ENCODE data around the gene TAS1R3. TPM values are rescaled to one million over a fixed set of nuclear protein-coding genes. Genes with fewer than 3 reads are reported as not detected.

TAS1R3 gene
- total RNA-seq, 4 donors from 2014 or later: 0.21 to 1.2 (median 0.63) TPM

DNA sequence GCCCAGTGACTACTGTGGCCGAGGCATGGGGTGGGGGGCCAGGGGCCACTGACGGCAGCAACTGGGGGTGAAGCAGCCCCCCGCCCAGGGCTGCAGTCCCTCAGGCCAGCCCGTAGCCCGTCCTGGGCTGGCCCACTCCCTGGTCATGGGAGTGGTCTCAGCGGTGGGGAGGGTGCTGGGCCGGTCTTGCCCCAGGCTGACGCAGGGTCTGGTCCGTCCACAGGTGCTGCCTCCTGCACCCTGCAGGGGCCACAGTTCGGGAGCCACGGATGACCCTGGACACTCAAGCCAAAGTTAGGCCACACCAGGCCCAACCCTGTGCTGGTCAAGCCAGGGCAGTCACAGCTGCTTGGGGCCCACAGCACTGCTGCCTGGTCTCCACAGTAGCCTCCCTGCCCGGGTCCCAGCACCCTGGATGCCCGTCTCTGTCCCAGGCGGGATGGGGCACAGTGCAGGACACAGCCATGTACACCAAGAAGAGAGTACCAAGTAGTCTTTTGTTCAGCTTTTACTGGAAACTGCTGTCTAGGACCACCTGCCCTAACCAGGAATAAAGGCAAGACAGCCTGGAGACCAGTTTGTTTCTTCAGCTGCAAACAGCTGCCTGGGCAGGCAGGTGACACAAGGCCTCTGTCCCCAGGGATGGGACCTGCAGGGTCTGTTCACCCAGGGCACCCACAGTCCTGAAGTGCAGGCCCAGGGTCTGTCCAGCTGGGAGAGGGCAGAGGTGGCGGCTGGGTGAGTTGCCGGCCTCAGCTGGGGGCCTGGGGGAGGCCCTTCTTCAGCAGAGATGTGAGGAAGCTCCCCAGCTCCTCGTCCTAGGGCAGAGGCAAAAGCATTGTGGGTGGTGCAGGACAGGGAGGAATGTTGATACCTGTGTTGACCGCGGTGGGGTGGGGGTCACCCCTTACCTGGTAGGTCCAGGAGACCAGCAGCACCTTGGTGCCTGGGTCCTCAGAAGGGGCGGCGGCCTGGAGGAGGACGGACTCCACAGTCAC, 19.7 kb upstream of the TAS1R3 start:
- Histone ChIP-seq H3K4me1 (peaks cover 0 to 26% (median 21%) of the 10 kb centered on the region in 4 donors), H3K27ac (no peak overlapping the region), H3K36me3 (peaks cover 0 to 59% (median 5%) of the 10 kb centered on the region in 3 donors), H3K4me3 (no peak overlapping the region), H3K9me3 (no peaks in the 10 kb centered on the region), H3K27me3 (no peaks in the 10 kb centered on the region)
- WGBS, 2 donors: 86 to 93% methylated on average over 11 to 15 of the region's 22 CpGs
- no peak for TF ChIP-seq EP300 (IDR thresholded peaks at IDR 0.05)
- TF ChIP-seq CTCF (IDR thresholded peaks at IDR 0.05): no peak
- no peak for TF ChIP-seq POLR2A (IDR thresholded peaks at IDR 0.05)
- DNase-seq (ENCODE audit: low spot score in 2 of 2): no peak

DNA sequence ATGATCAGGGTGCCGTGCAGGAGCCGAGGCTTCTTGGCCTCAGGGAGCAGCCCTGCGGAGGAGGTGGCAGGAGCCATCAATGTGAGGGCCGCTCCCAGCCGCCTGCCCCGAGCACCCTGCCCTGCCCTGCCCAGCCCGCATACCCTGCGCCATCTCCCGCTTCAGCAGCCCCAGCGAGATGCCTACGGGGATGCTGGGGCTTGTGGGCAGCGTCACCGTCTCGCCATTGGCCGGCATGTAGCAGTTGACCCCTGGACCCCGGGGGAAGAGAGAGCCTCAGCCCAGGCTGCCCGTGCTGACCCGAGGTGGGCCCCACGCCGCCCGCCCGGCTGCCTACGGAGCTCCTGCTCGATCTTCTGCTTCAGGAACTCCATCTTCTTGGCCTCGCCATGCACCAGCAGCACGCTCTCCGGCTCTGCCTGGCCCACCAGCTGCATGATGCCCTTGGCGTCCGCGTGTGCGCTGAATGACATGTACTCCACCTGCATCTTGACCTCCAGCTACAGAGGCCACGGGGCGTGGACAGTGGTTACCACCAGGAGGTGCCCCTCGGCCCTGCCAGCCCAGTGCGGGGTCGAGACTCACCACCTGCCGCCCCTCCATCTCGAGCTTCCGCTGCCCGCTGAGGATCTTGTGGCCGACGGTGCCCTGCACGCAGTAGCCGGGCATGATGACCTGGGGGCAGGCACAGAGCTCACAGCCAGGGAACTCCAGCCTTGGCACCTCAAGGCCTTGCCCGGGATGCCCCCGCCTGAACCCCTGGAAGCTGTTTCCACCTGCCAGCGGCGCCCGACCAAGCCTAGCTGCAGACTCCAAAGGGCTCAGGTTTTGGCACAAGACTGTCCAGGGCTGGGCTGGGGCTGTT, 18.4 kb upstream of the TAS1R3 start:
- Histone ChIP-seq H3K9me3 (no peaks in the 10 kb centered on the region), H3K27me3 (no peaks in the 10 kb centered on the region), H3K4me1 (peaks cover 0 to 24% (median 13%) of the 10 kb centered on the region in 4 donors), H3K27ac (no peak overlapping the region), H3K4me3 (no peak overlapping the region), H3K36me3 (peaks cover 0 to 69% (median 5%) of the 10 kb centered on the region in 3 donors)
- WGBS, 2 donors: 83 to 88% methylated on average over 35 to 39 of the region's 49 CpGs
- no peak for TF ChIP-seq EP300 (IDR thresholded peaks at IDR 0.05)
- no peak for TF ChIP-seq CTCF (IDR thresholded peaks at IDR 0.05)
- TF ChIP-seq POLR2A (IDR thresholded peaks at IDR 0.05): no peak
- no peak for DNase-seq (ENCODE audit: low spot score in 2 of 2)

- peaks cover 0 to 32% (median 16%) of the 10 kb centered on the region in 4 donors for H3K4me1 ChIP-seq
- H3K27ac ChIP-seq: no peak overlapping the region
Observed at GRCh38 chr1:1313500-1314236, 17.4 kb upstream of the TAS1R3 start.

DNA sequence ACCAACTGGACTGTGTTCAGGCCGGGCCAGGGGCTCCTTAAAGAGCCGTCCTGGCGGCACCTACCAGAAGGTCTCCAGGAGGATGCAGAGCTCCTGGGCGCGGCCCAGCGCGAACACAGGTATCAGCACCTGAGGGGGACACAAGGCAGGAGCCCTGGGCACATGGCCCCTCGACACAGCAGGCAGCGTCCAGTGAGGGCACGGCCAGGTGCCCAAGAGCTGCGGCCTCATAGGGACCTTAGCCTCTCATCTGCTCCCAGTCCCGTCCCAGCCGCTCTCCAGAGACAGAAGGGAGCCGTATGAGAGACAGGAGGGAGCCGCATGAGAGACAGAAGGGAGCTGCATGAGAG, 16.9 kb upstream of the TAS1R3 start:
- 89 to 93% methylated on average over 5 to 13 of the region's 15 CpGs for WGBS, 2 donors
- peaks cover 0 to 32% (median 11%) of the 10 kb centered on the region in 4 donors for H3K4me1 ChIP-seq

More at GRCh38 chr1:1313500-1314236, 17.4 kb upstream of the TAS1R3 start:
- peaks cover 0 to 79% (median 5%) of the 10 kb centered on the region in 3 donors for H3K36me3 ChIP-seq
- H3K27me3 ChIP-seq: no peaks in the 10 kb centered on the region
- no peak overlapping the region for H3K4me3 ChIP-seq
- no peaks in the 10 kb centered on the region for H3K9me3 ChIP-seq
- TF ChIP-seq EP300 (IDR thresholded peaks at IDR 0.05) (no peak), CTCF (IDR thresholded peaks at IDR 0.05) (no peak), POLR2A (IDR thresholded peaks at IDR 0.05) (no peak)
- no peak for DNase-seq (ENCODE audit: low spot score in 2 of 2)
- 83 to 84% methylated on average over 6 to 27 of the region's 37 CpGs for WGBS, 2 donors

More for the DNA sequence above, 16.9 kb upstream of the TAS1R3 start:
- H3K27me3 ChIP-seq: no peaks in the 10 kb centered on the region
- no peak for DNase-seq (ENCODE audit: low spot score in 2 of 2)
- H3K9me3 ChIP-seq: no peaks in the 10 kb centered on the region
- TF ChIP-seq CTCF (IDR thresholded peaks at IDR 0.05) (no peak), EP300 (IDR thresholded peaks at IDR 0.05) (no peak), POLR2A (IDR thresholded peaks at IDR 0.05) (no peak)
- H3K27ac ChIP-seq: no peak overlapping the region
- peaks cover 0 to 85% (median 10%) of the 10 kb centered on the region in 3 donors for H3K36me3 ChIP-seq
- no peak overlapping the region for H3K4me3 ChIP-seq
